Muscle of leg (tissue), 11 donors: ENCODE results near the gene ZWILCH. TPM values are rescaled to one million over a fixed set of nuclear protein-coding genes. Genes with fewer than 3 reads are reported as not detected.
A peak's percentile ranks its signal among the peaks of the same experiment; 100 is the strongest.

Source experiments
- DNase-seq: peaks from one replicate; pipeline ENCODE4 v3.0.0; 2013
- H3K27ac ChIP-seq: one replicate; pipeline ENCODE4 v1.5.1; 2013; ENCODE audit warnings: mild to moderate bottlenecking, low read length, control low read depth
- H3K27me3 ChIP-seq: one replicate; pipeline ENCODE4 v1.6.1; 2013; ENCODE audit warnings: low read length; ENCODE audit not compliant: control insufficient read depth, insufficient read depth
- H3K36me3 ChIP-seq: one replicate; pipeline ENCODE4 v1.6.1; 2013; ENCODE audit warnings: low read length; ENCODE audit not compliant: control insufficient read depth, insufficient read depth
- H3K4me1 ChIP-seq: one replicate; pipeline ENCODE4 v1.6.1; 2013; ENCODE audit warnings: low read length; ENCODE audit not compliant: control insufficient read depth, insufficient read depth
- H3K4me3 ChIP-seq: one replicate; pipeline ENCODE4 v1.5.1; 2013; ENCODE audit warnings: low read length, control low read depth
- H3K9me3 ChIP-seq: replicated peaks from 2 replicates; pipeline ENCODE4 v1.6.1; 2013; ENCODE audit warnings: low read depth, low read length; ENCODE audit not compliant: control insufficient read depth
- WGBS: methylation state at CpG from one replicate; pipeline ENCODE4 v1.1.5; 2013; ENCODE audit warnings: missing lambda C conversion rate; ENCODE audit not compliant: insufficient coverage; 5-methylcytosine and 5-hydroxymethylcytosine counted together
- polyA plus RNA-seq, 8 donors: library from polyadenylated mRNA; unstranded; fragments of 120-200 nt; gene quantifications; one replicate each; pipeline versions ENCODE4 v1.2.1 to v1.2.3, GENCODE V29; 2013; ENCODE audit warnings: inconsistent platforms in 1 of 8, low replicate concordance in 1 of 8; ENCODE audit not compliant: insufficient read length in 8 of 8, insufficient read depth in 1 of 8
- total RNA-seq: library from RNA; stranded (reverse); fragments of 120-200 nt; gene quantifications from one replicate; pipeline ENCODE4 v1.2.4, GENCODE V29; 2013

ZWILCH gene
- total and polyA plus RNA-seq, 9 donors: 12.4 to 20.9 (median 16.2) TPM

DNA sequence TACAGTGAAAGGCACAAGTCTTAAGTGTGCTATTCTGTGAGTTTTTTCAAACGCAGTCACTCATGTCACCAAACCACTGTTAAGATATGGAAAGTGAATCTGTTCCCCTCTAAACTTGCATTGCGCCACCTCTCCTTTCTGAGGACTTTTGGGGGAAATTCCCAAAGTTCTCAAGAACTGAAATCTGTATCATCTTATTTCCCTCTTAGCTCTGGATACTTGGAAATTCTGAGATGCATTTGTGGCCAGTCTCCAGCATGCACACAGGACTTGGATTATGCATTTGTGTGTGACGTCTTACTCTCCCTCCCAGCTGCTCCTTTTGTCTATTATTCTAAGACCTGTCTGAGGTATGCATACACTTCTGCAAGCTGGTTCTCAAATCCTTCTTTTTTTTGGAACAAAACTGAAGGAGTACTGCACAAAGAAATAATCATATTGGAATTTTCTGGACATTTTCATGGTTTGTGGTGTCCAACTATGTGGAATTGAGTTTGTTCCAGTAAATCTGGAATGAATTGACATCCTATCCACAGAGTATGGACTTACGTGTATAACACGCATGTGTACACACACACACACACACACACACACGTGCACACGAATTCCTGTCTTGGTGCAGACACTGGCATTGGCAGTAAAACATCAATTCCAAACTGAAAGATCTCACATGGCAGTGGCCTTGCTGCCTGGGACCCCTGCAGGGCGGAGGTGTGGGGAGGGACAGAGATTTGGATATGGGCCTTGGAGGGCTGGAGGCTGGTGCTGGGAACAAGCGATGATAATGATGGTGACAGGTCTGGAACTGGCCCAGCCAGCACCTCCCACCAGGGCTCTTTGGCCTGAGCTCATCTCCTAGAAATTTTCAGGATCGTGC is 68.8 kb downstream of the ZWILCH start:
- 27% methylated on average over 2 of the region's 10 CpGs for WGBS
- peak; percentile 96 for DNase-seq
- Histone ChIP-seq H3K9me3 (no peaks in the 10 kb centered on the region), H3K27ac (peak overlapping the region; percentile 89), H3K36me3 (no peaks in the 10 kb centered on the region), H3K27me3 (peaks cover 3% of the 10 kb centered on the region), H3K4me1 (peaks cover 17% of the 10 kb centered on the region), H3K4me3 (no peak overlapping the region)

DNA sequence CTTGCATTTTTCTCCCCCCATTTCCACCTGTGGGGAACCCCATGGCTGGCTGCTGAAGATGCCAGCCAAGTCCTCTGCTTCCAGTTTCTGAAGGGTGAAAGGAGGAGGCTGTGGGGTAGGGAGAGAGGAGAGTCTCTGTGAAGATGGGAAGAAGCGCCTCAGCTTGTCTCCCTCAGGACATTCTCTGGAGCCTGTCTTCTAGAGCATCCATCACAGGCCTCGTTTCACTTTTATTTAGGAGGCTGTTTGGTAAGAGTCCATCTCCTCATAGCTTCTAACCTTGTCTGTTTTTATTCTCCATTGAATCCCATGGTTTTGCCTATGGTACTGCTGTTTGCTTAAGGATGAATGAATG is 69.4 kb downstream of the ZWILCH start:
- H3K36me3 ChIP-seq: no peaks in the 10 kb centered on the region
- no peaks in the 10 kb centered on the region for H3K9me3 ChIP-seq
- H3K27ac ChIP-seq: peak overlapping the region; percentile 77
- peak; percentile 80 for DNase-seq
- peaks cover 17% of the 10 kb centered on the region for H3K4me1 ChIP-seq
- no peak overlapping the region for H3K4me3 ChIP-seq
- peaks cover 3% of the 10 kb centered on the region for H3K27me3 ChIP-seq
- no CpG with 5 or more reads among the region's 2 CpGs for WGBS

DNA sequence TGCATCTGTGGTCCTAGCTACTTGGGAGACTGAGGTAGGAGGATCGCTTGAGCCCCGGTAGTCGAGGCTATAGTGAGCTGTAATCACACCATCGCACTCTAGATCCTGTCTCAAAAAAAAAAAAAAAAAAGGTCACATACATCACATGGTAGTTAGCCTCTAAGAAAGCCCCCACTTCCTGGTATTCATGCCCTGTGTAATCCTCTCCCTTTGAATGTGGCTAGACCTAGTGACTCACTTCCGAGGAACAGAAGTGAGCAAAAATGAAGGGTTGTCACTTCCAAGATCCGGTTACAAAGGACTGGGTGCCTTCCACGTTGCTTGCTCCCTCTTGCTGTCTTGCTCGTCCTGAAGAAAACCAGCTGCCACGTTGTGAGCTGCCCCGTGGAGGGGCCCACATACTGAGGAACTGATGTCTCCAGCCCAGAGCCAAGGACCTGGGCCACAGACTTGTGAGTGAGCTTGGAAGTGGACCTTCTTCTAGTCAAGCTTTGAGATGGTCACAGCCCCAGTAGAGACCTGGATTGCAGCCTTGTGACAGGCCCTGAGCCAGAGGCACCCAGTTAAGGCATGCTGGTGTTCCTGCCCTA is 73.3 kb downstream of the ZWILCH start:
- no peak overlapping the region for H3K27ac ChIP-seq
- peaks cover 18% of the 10 kb centered on the region for H3K4me1 ChIP-seq
- peaks cover 3% of the 10 kb centered on the region for H3K27me3 ChIP-seq
- WGBS: 67% methylated on average over 6 of the region's 10 CpGs
- no peak overlapping the region for H3K4me3 ChIP-seq
- H3K9me3 ChIP-seq: no peaks in the 10 kb centered on the region
- DNase-seq: no peak
- H3K36me3 ChIP-seq: no peaks in the 10 kb centered on the region

DNA sequence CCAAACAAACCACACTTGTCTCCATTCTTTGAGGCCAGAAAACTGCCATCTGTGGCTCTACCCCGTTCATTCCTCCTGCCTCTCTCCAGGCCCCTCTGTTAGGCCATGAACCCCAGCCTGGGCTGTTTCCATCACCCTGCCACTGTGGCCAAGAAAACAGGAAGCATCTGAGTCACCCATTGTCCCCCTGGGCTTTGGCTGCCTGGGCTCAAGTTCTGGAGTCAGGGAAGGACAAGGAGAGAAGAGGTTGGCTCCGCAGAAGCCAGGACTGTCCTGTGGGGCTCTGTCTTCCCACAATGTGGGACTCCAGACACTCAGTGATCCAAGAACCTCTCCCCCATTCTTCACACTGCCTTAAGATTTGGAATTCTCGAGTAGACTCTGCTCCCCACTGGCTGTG is 75.5 kb downstream of the ZWILCH start:
- Histone ChIP-seq H3K4me1 (peaks cover 5% of the 10 kb centered on the region), H3K27ac (no peak overlapping the region), H3K27me3 (peaks cover 3% of the 10 kb centered on the region), H3K9me3 (no peaks in the 10 kb centered on the region), H3K36me3 (no peaks in the 10 kb centered on the region), H3K4me3 (no peak overlapping the region)
- DNase-seq: peak; percentile 69
- WGBS: 14% methylated on average over 1 of the region's 3 CpGs

DNA sequence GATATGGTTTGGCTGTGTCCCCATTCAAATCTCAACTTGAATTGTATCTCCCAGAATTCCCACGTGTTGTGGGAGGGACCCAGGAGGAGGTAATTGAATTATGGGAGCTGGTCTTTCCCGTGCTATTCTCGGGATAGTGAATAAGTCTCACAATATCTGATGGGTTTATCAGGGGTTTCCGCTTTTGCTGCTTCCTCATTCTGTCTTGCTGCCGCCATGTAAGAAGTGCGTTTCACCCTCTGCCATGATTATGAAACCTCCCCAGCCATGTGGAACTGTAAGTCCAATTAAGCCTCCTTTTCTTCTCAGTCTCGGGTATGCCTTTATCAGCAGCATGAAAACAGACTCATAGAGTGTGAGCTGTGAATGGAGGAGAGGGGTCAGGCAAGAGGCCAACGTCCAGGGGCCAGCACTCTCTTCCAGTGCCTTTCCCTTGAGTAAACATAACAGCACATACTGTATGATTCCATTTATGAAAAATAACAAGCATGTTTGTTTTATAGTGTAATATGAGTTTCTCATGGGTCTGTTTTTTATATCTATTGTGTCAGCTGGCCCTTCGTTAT is 76.9 kb downstream of the ZWILCH start:
- H3K9me3 ChIP-seq: no peaks in the 10 kb centered on the region
- no CpG with 5 or more reads among the region's 9 CpGs for WGBS
- DNase-seq: peak; percentile 32
- H3K36me3 ChIP-seq: no peaks in the 10 kb centered on the region
- no peak overlapping the region for H3K4me3 ChIP-seq
- peaks cover 7% of the 10 kb centered on the region for H3K4me1 ChIP-seq
- peaks cover 10% of the 10 kb centered on the region for H3K27me3 ChIP-seq
- H3K27ac ChIP-seq: peak overlapping the region; percentile 7

DNA sequence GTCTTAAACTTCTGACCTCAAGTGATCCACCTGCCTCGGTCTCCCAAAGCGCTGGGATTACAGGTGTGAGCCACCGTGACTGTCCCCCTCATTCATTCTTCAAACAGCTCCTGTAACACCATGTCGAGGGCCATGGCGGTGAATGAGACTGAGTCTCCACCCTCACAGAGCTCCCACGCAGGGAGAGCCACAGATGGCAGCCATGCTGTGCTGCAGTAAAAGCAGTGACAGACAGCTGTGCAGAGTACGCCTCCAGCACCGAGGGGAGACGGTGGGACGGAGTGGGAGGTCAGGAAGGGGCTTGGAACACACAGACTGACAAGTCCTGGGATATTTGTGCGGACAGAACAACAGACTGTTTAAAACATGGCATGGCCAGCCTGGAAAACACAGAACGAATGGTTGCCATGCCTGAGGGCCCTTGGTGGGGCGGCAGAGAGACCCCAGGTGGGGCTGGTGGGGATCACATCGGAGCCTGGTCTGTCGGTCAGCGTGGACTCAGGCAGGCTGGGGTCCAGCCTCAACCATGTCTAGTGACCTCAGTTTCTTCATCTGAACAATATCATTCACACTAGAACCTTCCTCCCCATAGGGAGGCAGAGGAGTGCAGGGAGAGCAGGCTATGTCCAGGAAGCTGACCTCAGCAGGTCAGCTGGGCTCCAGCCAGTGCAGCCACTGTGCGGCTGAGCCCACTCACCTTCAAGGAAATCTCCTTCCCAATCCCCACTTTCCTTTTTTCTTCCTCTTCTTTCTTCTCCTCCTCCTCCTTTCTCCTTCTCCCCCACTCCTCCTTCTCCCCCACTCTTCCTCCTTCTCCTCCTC is 81.2 kb downstream of the ZWILCH start:
- DNase-seq: no peak
- Histone ChIP-seq H3K9me3 (no peaks in the 10 kb centered on the region), H3K4me3 (no peak overlapping the region), H3K27ac (no peak overlapping the region), H3K4me1 (peaks cover 4% of the 10 kb centered on the region), H3K27me3 (peaks cover 11% of the 10 kb centered on the region), H3K36me3 (no peaks in the 10 kb centered on the region)
- 49% methylated on average over 10 of the region's 17 CpGs for WGBS

DNA sequence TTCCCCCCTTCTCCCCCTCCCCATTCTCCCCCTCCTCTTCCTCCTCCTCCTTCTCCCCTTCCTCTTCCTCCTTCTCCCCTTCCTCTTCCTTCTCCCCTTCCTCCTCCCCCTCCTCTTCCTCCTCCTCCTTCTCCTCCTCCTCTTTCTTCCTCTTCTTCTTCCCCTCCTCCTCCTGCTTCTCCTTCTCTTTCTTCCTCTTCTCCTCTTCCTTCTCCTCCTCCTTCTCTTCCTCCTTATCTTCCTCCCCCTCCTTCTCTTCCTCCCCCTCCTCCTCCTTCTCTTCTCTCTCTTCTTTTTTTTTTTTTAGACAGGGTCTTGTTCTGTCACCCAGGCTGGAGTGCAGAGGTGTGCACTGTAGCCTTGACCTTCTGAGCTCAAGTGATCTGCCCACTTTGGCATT is 81.9 kb downstream of the ZWILCH start:
- Histone ChIP-seq H3K27me3 (peaks cover 11% of the 10 kb centered on the region), H3K27ac (no peak overlapping the region), H3K36me3 (no peaks in the 10 kb centered on the region), H3K4me3 (no peak overlapping the region), H3K9me3 (no peaks in the 10 kb centered on the region), H3K4me1 (peaks cover 4% of the 10 kb centered on the region)
- DNase-seq: no peak

DNA sequence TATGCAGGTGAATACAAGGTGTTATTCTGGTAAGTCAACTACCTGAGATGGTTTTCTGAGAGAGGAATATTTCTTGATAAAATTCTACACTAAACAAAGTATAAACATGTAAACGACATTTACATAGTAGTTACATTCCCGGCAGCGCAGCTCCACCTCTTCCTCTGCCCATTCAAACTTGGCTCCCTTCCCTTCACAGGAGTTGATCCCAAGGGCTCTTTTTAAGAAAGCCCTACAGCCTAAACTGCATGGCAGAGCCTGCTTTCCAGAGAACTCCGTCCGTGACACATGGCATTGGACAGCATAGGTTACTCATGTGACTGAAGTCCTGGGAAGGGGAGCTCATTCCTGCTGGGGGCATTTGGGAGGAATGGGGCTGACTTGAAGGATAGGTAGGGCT is 82.6 kb downstream of the ZWILCH start:
- Histone ChIP-seq H3K27me3 (peaks cover 11% of the 10 kb centered on the region), H3K27ac (no peak overlapping the region), H3K4me1 (peaks cover 4% of the 10 kb centered on the region), H3K4me3 (no peak overlapping the region), H3K36me3 (no peaks in the 10 kb centered on the region), H3K9me3 (no peaks in the 10 kb centered on the region)
- DNase-seq: no peak
- 40% methylated on average over 4 of the region's 5 CpGs for WGBS

DNA sequence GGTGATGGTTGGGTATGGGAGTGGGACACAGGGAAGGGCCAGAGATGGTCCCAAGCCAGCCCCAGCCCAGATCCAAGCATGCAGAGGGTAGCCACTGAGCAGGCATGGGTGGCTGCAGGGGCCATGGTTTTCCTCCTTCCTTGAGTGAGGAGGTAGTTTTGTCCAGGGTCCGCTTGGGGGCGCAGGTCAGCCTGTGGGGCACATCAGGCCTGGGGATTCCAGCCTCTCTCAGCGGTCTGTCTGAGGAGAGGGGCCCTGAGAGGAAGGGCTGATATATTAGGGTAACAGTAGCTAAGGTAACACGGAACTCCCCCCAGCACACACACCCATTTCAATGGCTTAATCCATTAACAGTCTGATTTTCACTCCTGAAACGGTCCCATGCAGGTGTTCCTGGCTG is 83.4 kb downstream of the ZWILCH start:
- no peak overlapping the region for H3K4me3 ChIP-seq
- H3K27me3 ChIP-seq: peaks cover 11% of the 10 kb centered on the region
- no CpG with 5 or more reads among the region's 5 CpGs for WGBS
- DNase-seq: no peak
- no peaks in the 10 kb centered on the region for H3K36me3 ChIP-seq
- H3K4me1 ChIP-seq: peaks cover 4% of the 10 kb centered on the region
- no peaks in the 10 kb centered on the region for H3K9me3 ChIP-seq
- H3K27ac ChIP-seq: no peak overlapping the region

DNA sequence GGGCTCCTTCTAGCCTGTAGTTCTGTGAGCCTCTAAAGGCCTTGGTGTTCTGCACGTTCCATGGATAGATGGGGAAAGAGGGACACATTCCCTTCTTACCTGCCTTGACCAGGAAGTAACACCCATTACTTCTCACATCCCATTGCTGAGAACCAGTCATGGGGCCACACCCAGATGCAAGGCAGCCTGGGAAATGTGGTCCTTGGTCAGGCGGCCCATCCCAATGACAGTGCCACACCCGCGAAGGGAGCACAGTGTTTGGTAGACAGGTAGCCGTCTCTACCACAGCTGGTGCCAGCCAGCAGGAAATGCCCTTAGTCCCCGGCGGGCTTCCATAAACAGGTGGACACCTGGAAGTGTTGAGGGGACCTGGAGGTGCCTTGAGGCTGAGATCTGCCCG is 83.8 kb downstream of the ZWILCH start:
- peaks cover 8% of the 10 kb centered on the region for H3K4me1 ChIP-seq
- H3K4me3 ChIP-seq: no peak overlapping the region
- no peaks in the 10 kb centered on the region for H3K9me3 ChIP-seq
- WGBS: 42% methylated on average over 6 of the region's 8 CpGs
- no peaks in the 10 kb centered on the region for H3K36me3 ChIP-seq
- H3K27ac ChIP-seq: no peak overlapping the region
- H3K27me3 ChIP-seq: peaks cover 11% of the 10 kb centered on the region
- no peak for DNase-seq
